Measurements from ENCODE around the gene GRM8.

Gene GRM8

DNA sequence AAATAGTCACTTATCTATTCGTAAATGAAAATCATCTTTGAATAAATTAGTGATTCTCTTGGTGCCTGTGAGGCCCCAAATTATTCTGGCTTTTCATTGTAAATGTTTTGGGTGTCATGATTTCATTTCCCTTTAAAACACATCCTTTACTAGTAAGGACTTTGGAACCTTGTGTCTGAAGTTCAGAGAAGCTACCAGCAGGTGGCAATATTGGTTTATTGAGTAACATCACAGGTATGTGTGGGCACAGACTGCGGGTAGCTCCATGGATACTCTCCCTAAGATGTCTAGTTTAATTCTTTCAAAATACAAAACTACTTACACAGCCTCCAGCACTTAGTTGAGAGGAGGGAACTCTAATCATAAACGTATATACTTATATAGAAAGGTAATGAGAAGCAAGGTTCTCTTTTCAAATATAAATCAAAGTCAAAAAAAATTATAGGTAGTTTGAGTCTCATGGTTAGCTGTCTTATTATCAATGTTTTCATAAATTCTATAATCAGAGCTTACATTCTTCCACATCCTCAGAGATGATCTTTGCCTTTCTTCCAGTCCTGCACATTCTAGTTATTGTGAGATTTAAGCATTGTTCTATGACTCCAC lies 449.6 kb downstream of the GRM8 start:
- TF ChIP-seq, protein P1, sequence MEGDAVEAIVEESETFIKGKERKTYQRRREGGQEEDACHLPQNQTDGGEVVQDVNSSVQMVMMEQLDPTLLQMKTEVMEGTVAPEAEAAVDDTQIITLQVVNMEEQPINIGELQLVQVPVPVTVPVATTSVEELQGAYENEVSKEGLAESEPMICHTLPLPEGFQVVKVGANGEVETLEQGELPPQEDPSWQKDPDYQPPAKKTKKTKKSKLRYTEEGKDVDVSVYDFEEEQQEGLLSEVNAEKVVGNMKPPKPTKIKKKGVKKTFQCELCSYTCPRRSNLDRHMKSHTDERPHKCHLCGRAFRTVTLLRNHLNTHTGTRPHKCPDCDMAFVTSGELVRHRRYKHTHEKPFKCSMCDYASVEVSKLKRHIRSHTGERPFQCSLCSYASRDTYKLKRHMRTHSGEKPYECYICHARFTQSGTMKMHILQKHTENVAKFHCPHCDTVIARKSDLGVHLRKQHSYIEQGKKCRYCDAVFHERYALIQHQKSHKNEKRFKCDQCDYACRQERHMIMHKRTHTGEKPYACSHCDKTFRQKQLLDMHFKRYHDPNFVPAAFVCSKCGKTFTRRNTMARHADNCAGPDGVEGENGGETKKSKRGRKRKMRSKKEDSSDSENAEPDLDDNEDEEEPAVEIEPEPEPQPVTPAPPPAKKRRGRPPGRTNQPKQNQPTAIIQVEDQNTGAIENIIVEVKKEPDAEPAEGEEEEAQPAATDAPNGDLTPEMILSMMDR (IDR thresholded peaks at IDR 0.05; ENCODE audit: insufficient read depth, low read length, missing control alignments), result peak; percentile 45
- ChIA-PET POLR2A (no interaction called here), CTCF (interaction anchor here (0.6 to 3.1 kb wide), 15 partner anchors 8 to 1585 kb away, joined by 3 to 18 read pairs (median 4); partner anchors contain the start of gene GRM8)
- peak; percentile 4 for DNase-seq (ENCODE audit: low read depth, low spot score)
- H3K4me3 ChIP-seq (ENCODE audit: low read depth, low read length), result no peak overlapping the region

DNA sequence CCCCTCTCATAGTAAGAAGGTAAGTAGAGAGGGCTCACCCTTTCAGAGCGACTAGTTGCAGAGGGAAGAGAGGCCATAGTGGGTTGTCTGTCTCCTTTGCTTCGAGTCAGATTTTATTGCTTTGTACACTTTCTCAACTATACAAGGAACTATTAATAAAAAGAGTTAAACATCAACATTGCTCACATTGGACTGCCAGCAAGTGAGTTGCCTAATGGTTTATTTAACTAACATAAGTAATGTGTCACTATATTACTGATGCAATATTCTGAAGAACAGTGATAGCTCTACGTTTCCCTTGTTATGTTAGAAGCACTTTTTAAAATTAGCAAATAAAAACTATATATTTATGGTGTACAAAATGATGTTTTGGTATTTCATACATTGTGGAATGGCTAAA lies 451.0 kb downstream of the GRM8 start:
- CTCF ChIA-PET, result interaction anchor here (2.2 to 3.1 kb wide), 3 partner anchors 16 to 1407 kb away, joined by 9 to 18 read pairs (median 13); no protein-coding TSS in a partner anchor

DNA sequence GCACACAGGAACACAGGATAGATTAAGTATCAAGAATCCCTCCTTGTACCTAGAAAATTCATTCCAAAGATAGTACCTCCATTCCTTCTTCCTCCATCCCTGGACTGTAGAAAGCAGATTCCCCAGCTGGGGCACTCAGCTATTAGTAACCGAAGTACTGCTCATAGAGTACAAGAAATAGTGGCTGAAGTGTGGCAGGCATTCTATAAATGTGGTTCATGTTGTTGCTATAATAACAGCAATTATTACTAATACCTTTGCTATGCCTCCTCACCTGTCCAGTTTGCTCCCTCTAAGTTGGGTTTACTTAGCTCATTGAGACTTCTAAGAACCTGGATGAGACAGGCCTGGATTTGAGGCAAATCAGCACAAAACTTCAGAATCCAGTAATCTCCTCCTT lies 453.2 kb downstream of the GRM8 start:
- TF ChIP-seq, protein P1 (IDR thresholded peaks at IDR 0.05; ENCODE audit: insufficient read depth, low read length, missing control alignments), result no peak
- ChIA-PET CTCF (no interaction called here), POLR2A (no interaction called here)
- DNase-seq (ENCODE audit: low read depth, low spot score), result no peak
- no peak overlapping the region for H3K4me3 ChIP-seq (ENCODE audit: low read depth, low read length)

More for the DNA sequence above, 451.0 kb downstream of the GRM8 start:
- DNase-seq (ENCODE audit: low read depth, low spot score), result no peak
- H3K4me3 ChIP-seq (ENCODE audit: low read depth, low read length), result no peak overlapping the region
- TF ChIP-seq, protein P1 (IDR thresholded peaks at IDR 0.05; ENCODE audit: insufficient read depth, low read length, missing control alignments), result no peak
- POLR2A ChIA-PET, result no interaction called here

DNA sequence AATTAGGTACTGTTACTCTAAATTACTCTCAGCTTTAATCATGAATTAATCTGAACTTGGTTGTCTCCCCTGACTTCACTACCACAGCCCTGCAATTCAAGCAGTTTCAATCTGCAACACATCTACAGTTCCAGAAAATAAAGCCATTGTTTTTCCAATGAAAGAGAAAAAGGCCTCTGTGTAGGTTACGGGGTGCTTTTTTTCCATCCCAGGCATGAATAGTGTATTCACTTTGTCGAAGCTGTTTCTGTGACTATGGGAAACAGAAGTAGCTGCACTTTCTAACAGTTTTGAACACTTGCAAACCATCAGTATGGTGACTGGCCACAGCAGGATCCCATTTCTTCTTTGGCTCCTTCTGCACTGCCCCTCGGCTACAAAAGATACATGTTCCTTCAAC lies 460.2 kb downstream of the GRM8 start:
- ChIA-PET CTCF (interaction anchor here (0.8 kb wide), 1 partner anchor 11 kb away, joined by 3 read pairs; no protein-coding TSS in a partner anchor), POLR2A (no interaction called here)
- H3K4me3 ChIP-seq (ENCODE audit: low read depth, low read length), result no peak overlapping the region
- no peak for DNase-seq (ENCODE audit: low read depth, low spot score)
- TF ChIP-seq, protein P1 (IDR thresholded peaks at IDR 0.05; ENCODE audit: insufficient read depth, low read length, missing control alignments), result no peak

DNA sequence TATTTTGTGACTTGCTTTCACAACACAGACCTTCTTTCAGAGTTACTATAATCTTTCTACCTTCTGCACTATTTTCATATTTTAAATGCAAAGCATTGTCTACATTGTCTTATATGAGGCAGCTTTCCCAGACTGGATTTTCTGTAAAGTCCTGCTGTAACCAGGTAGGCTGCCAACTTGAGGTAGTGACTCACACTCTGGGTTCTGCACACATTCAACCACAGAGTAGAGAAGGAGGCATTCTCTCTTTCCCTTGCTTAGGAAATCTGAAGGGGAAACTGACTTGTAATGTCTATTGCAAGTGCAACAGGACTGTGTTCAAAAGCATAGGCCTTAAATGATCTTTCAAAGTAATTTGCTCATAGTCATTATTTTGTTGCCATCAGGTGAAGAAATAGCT lies 461.4 kb downstream of the GRM8 start:
- no peak for DNase-seq (ENCODE audit: low read depth, low spot score)
- TF ChIP-seq, protein P1 (IDR thresholded peaks at IDR 0.05; ENCODE audit: insufficient read depth, low read length, missing control alignments), result no peak
- ChIA-PET POLR2A (no interaction called here), CTCF (interaction anchor here (0.7 kb wide), 1 partner anchor 12 kb away, joined by 3 read pairs; no protein-coding TSS in a partner anchor)
- H3K4me3 ChIP-seq (ENCODE audit: low read depth, low read length), result no peak overlapping the region

DNA sequence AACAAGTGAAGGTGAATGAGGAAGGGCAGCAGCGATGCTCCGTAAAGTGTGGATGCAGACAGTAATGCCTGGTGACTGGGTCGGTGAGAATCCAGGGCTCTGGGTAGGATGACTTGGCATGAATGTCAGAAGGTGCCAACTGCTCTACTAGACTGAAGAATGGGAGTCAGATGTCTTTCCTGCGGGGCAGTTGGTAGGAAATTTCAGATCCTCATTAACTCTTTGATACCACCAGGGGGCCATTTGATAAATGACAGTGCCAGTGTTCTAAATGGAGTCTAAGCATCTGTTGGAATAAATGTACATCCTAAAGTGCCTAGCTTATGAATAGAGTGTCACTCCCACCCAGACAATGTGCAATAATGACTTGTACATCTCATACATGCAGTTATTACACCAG lies 462.0 kb downstream of the GRM8 start:
- POLR2A ChIA-PET, result no interaction called here
- DNase-seq (ENCODE audit: low read depth, low spot score), result no peak
- TF ChIP-seq, protein P1 (IDR thresholded peaks at IDR 0.05; ENCODE audit: insufficient read depth, low read length, missing control alignments), result no peak
- CTCF ChIA-PET, result no interaction called here
- H3K4me3 ChIP-seq (ENCODE audit: low read depth, low read length), result no peak overlapping the region

All from AG04449 (cell line).